KBM-7 (cell line): Measurements from ENCODE around the gene NDUFS7.

Experiments used
- DNase-seq: peaks from one replicate; pipeline ENCODE4 v3.0.0-alpha.2; 2015
- in situ Hi-C: fragments of 300-500 bp; cut with MboI; formaldehyde crosslinking; loops from 2 replicates; pipeline ENCODE4 v1.14.3; 2020; ENCODE audit warnings: low sequenced_read_pairs, low pct_unique_long_range_greater_than_20kb, mixed read lengths

The NDUFS7 gene

GRCh38 chr19:1379126-1379905 is 4.4 kb upstream of the NDUFS7 start:
- DNase-seq: no peak
- in situ Hi-C loops: no loop called here

- no peak for DNase-seq
- in situ Hi-C loops: no loop called here
Measured at GRCh38 chr19:1379961-1380489, 3.7 kb upstream of the NDUFS7 start.

GRCh38 chr19:1382250-1382649 is 1.5 kb upstream of the NDUFS7 start:
- DNase-seq: no peak
- in situ Hi-C loops: no loop called here

- DNase-seq: no peak
- in situ Hi-C loops: no loop called here
Measured at GRCh38 chr19:1383017-1383311, 743 bp upstream of the NDUFS7 start.

- DNase-seq: no peak
- in situ Hi-C loops: no loop called here
Measured at GRCh38 chr19:1384085-1384462, 367 bp downstream of the NDUFS7 start.

GRCh38 chr19:1384478-1385110 is 887 bp downstream of the NDUFS7 start:
- DNase-seq: no peak
- in situ Hi-C loops: no loop called here

- no peak for DNase-seq
- in situ Hi-C loops: no loop called here
Measured at GRCh38 chr19:1385816-1386215, 2.1 kb downstream of the NDUFS7 start.

GRCh38 chr19:1386945-1387683 is 3.4 kb downstream of the NDUFS7 start:
- in situ Hi-C loops: no loop called here
- DNase-seq: no peak

- no peak for DNase-seq
- in situ Hi-C loops: no loop called here
Measured at GRCh38 chr19:1387684-1388636, 4.3 kb downstream of the NDUFS7 start.

GRCh38 chr19:1388637-1389026 is 4.9 kb downstream of the NDUFS7 start:
- no peak for DNase-seq
- in situ Hi-C loops: no loop called here

- in situ Hi-C loops: no loop called here
- no peak for DNase-seq
Measured at GRCh38 chr19:1389033-1389940, 5.6 kb downstream of the NDUFS7 start.

GRCh38 chr19:1390890-1391423 is 7.2 kb downstream of the NDUFS7 start:
- no peak for DNase-seq
- in situ Hi-C loops: no loop called here

GRCh38 chr19:1392407-1392806 is 8.7 kb downstream of the NDUFS7 start:
- no peak for DNase-seq
- in situ Hi-C loops: no loop called here

GRCh38 chr19:1392939-1393530 is 9.3 kb downstream of the NDUFS7 start:
- DNase-seq: no peak
- in situ Hi-C loops: no loop called here

- DNase-seq: no peak
- in situ Hi-C loops: no loop called here
Measured at GRCh38 chr19:1393841-1394240, 10.1 kb downstream of the NDUFS7 start.

- in situ Hi-C loops: no loop called here
- no peak for DNase-seq
Measured at GRCh38 chr19:1394252-1395193, 10.8 kb downstream of the NDUFS7 start.
